GM12878 (cell line): ENCODE measurements around the gene SEC22C. TPM values are rescaled to one million over a fixed set of nuclear protein-coding genes. Genes with fewer than 3 reads are reported as not detected.

ENCODE experiments used
- CBFB ChIP-seq: IDR thresholded peaks from 2 replicates; pipeline ENCODE4 v1.6.1; 2016; ENCODE audit warnings: antibody characterized with exemption, low read depth
- CHD4 ChIP-seq: fragments of 200-600 bp; sonication (generic); IDR thresholded peaks from 2 replicates; pipeline ENCODE4 v1.6.1; 2016; ENCODE audit warnings: mild to moderate bottlenecking
- EGR1 ChIP-seq, 2 experiments: IDR thresholded peaks; 1 replicate in 1 of 2; 2 replicates in 1 of 2; pipeline ENCODE4 v1.6.1; 2011 to 2012; ENCODE audit warnings: low read depth in 2 of 2, low read length in 2 of 2, borderline replicate concordance in 1 of 2, mild to moderate bottlenecking in 1 of 2, moderate library complexity in 1 of 2
- EP300 ChIP-seq, 2 experiments: fragments of 150-350 bp in 1 of 2; IDR thresholded peaks; 2 replicates each; pipeline ENCODE4 v1.6.1; 2011 to 2012; ENCODE audit warnings: low read depth in 2 of 2, low read length in 2 of 2, borderline replicate concordance in 1 of 2, improper control_type of control experiment in 1 of 2, inconsistent platforms in 1 of 2; ENCODE audit not compliant: control insufficient read depth in 1 of 2
- EZH2 ChIP-seq: IDR thresholded peaks from 2 replicates; pipeline ENCODE4 v1.6.1; 2012; ENCODE audit warnings: low read depth, mild to moderate bottlenecking, control low read depth, inconsistent platforms, low read length, borderline replicate concordance; ENCODE audit not compliant: control insufficient read depth
- KAT2A ChIP-seq: conservative IDR thresholded peaks from 2 replicates; pipeline ENCODE4 v1.6.1; 2011; ENCODE audit warnings: low read depth, low read length; ENCODE audit not compliant: control insufficient read depth
- KDM1A ChIP-seq: fragments of 200-600 bp; sonication (generic); IDR thresholded peaks from 2 replicates; pipeline ENCODE4 v1.6.1; 2016; ENCODE audit warnings: borderline replicate concordance
- MTA2 ChIP-seq: fragments of 450-650 bp; IDR thresholded peaks from 2 replicates; pipeline ENCODE4 v1.6.1; 2016; ENCODE audit warnings: low read depth, mild to moderate bottlenecking, moderate library complexity
- MTA3 ChIP-seq: IDR thresholded peaks from 2 replicates; pipeline ENCODE4 v1.6.1; 2012; ENCODE audit warnings: low read length, inconsistent platforms, borderline replicate concordance
- NR2C1 ChIP-seq: fragments of 450-650 bp; IDR thresholded peaks from 2 replicates; pipeline ENCODE4 v1.6.1; 2017; ENCODE audit warnings: antibody characterized with exemption, mild to moderate bottlenecking, moderate library complexity
- POLR2AphosphoS5 ChIP-seq: IDR thresholded peaks from 2 replicates; pipeline ENCODE4 v1.6.1; 2011; ENCODE audit warnings: mild to moderate bottlenecking, low read length, inconsistent platforms
- POU2F2 ChIP-seq: IDR thresholded peaks from 3 replicates; pipeline ENCODE4 v1.6.1; 2011; ENCODE audit warnings: low read depth, mild to moderate bottlenecking, low read length, borderline replicate concordance
- RB1 ChIP-seq: fragments of 450-650 bp; formaldehyde crosslinking; IDR thresholded peaks from 2 replicates; pipeline ENCODE4 v1.6.1; 2017; ENCODE audit warnings: mild to moderate bottlenecking, borderline replicate concordance
- SREBF1 ChIP-seq: IDR thresholded peaks from 2 replicates; pipeline ENCODE4 v1.6.1; 2012; ENCODE audit warnings: mild to moderate bottlenecking, low read length
- SRF ChIP-seq, 2 experiments: IDR thresholded peaks; 2 replicates each; pipeline ENCODE4 v1.6.1; 2011; ENCODE audit warnings: low read depth in 2 of 2, low read length in 2 of 2, mild to moderate bottlenecking in 1 of 2, moderate library complexity in 1 of 2
- SUZ12 ChIP-seq: fragments of 200-600 bp; sonication (generic); IDR thresholded peaks from one replicate; pipeline ENCODE4 v1.6.1; 2018; ENCODE audit warnings: antibody characterized with exemption, mild to moderate bottlenecking; ENCODE audit not compliant: unreplicated experiment
- ZBTB40 ChIP-seq: fragments of 450-650 bp; IDR thresholded peaks from 2 replicates; pipeline ENCODE4 v1.6.1; 2016; ENCODE audit warnings: mild to moderate bottlenecking, moderate library complexity, borderline replicate concordance
- ZNF24 ChIP-seq: fragments of 450-650 bp; IDR thresholded peaks from 2 replicates; pipeline ENCODE4 v1.6.1; 2017; ENCODE audit warnings: antibody characterized with exemption, mild to moderate bottlenecking
- polyA plus RNA-seq, 11 experiments: library from polyadenylated mRNA; depleted of rRNA in 4 of 11; unstranded in 6 of 11; stranded (reverse) in 5 of 11; fragments of >200 nt; fragmentation: Nextera tagmentation in 4 of 11; fragmentation: Illumina TruSeq in 1 of 11; extraction: Ambion mirVana in 4 of 11; extraction: Trizol in 1 of 11; gene quantifications; 1 replicate in 1 of 11; 2 replicates in 10 of 11; pipeline versions ENCODE4 v1.2.1 to v1.2.3, GENCODE V29; 2011 to 2016; ENCODE audit warnings: inconsistent platforms in 2 of 11, missing spikeins in 2 of 11, low read depth in 1 of 11
- total RNA-seq, 4 experiments: library from RNA; depleted of rRNA in 3 of 4; stranded (reverse); fragments of >200 nt in 3 of 4; fragmentation: Illumina TruSeq in 1 of 4; extraction: Trizol in 1 of 4; gene quantifications; 2 replicates each; pipeline versions ENCODE4 v1.2.1 to v1.2.3, GENCODE V29; 2013 to 2021
- TF ChIP-seq, protein P1 (sequence below), 3 experiments: IDR thresholded peaks in 2 of 3; conservative IDR thresholded peaks in 1 of 3; 2 replicates each; pipeline ENCODE4 v1.5.1; 2011; ENCODE audit warnings: low read depth in 3 of 3, low read length in 3 of 3, mild to moderate bottlenecking in 3 of 3, control low read depth in 2 of 3, moderate library complexity in 2 of 3, inconsistent platforms in 1 of 3, mixed read lengths in 1 of 3; ENCODE audit not compliant: control insufficient read depth in 2 of 3, insufficient read depth in 1 of 3; ENCODE audit errors: extremely low read depth in 1 of 3
- TF ChIP-seq, protein P2 (sequence below): fragments of 450-650 bp; formaldehyde crosslinking; IDR thresholded peaks from 2 replicates; pipeline ENCODE4 v1.4.0; 2022; ENCODE audit warnings: mild to moderate bottlenecking, moderate library complexity

SEC22C gene
- total and polyA plus RNA-seq, 10 of the 15 experiments (the other 5 are each of a cell fraction or from before 2014, with no cell fraction given): 15.6 to 47.0 (median 39.1) TPM

DNA sequence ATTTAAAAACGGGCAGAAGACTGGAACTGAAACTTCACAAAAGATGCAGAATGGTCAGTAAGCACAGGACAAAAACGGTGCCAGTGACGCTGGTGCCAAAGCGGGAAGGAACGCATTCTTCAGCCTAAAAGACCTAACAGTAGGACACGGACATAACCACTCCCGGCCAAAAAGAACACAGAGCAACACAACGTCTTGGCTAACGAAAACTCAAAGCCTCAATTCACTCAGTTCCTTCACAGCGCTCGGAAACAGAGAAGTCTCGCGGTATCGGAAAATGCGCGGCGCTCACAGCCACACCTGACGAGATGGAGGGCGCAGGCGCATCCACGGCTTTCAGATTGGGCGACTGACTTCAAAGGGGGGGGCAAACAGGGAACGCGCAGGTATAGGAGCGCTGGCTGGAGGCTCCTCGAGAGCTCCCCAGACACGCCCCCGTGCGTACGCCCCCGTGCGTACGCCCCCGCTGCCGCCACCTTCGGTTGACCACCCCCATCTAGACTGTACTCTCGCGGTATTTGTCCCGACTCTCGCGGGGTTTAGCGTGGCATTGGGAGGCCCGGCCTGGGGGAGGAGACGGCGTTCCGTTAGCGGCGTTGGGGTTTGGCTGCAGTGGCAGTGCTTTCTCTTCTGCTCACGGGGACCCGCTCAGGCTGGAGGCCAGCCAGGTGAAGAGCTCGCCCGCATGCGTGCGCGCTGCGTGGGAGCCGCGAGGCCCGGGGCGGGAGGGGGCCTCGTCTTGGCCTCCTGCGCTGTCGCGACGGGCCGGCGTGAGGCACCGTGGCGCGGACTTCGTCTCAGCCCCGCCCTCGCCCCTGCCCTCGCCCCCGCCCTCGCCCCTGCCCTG is 18.6 kb upstream of the SEC22C start, which contains the start of gene NKTR (continued):
- peak; percentile 37; the same call in 1 of the 2 replicates for TF ChIP-seq ZBTB40
- TF ChIP-seq, protein P1, sequence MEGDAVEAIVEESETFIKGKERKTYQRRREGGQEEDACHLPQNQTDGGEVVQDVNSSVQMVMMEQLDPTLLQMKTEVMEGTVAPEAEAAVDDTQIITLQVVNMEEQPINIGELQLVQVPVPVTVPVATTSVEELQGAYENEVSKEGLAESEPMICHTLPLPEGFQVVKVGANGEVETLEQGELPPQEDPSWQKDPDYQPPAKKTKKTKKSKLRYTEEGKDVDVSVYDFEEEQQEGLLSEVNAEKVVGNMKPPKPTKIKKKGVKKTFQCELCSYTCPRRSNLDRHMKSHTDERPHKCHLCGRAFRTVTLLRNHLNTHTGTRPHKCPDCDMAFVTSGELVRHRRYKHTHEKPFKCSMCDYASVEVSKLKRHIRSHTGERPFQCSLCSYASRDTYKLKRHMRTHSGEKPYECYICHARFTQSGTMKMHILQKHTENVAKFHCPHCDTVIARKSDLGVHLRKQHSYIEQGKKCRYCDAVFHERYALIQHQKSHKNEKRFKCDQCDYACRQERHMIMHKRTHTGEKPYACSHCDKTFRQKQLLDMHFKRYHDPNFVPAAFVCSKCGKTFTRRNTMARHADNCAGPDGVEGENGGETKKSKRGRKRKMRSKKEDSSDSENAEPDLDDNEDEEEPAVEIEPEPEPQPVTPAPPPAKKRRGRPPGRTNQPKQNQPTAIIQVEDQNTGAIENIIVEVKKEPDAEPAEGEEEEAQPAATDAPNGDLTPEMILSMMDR (IDR thresholded peaks at IDR 0.05 in 2 of 3, conservative IDR thresholded peaks at IDR 0.05 in 1 of 3; ENCODE audit: control insufficient read depth in 2 of 3, extremely low read depth in 1 of 3, insufficient read depth in 1 of 3, low read depth in 3 of 3, low read length in 3 of 3): 0 out of 6 replicates have a peak, but pooled peaks of 2 of the 3 experiments have one; percentile 0 to 1
- TF ChIP-seq SUZ12: no peak
- TF ChIP-seq CBFB: peak; percentile 95
- no peak for TF ChIP-seq CHD4
- no peak for TF ChIP-seq KDM1A
- TF ChIP-seq EGR1 (IDR thresholded peaks at IDR 0.05; ENCODE audit: borderline replicate concordance in 1 of 2, low read depth in 2 of 2, low read length in 2 of 2): peak; percentile 99 to 100
- no peak for TF ChIP-seq EZH2
- TF ChIP-seq RB1: no peak; the same call in none of the 2 replicates
- no peak for TF ChIP-seq ZNF24
- no peak for TF ChIP-seq SREBF1
- TF ChIP-seq KAT2A: no peak
- TF ChIP-seq MTA3: no peak
- no peak for TF ChIP-seq EP300 (IDR thresholded peaks at IDR 0.05; ENCODE audit: borderline replicate concordance in 1 of 2, control insufficient read depth in 1 of 2, low read depth in 2 of 2, low read length in 2 of 2)
- TF ChIP-seq MTA2: peak; percentile 30; the same call in 1 of the 2 replicates
- no peak for TF ChIP-seq NR2C1
- TF ChIP-seq SRF (IDR thresholded peaks at IDR 0.05; ENCODE audit: low read depth in 2 of 2, low read length in 2 of 2): no peak
- peak; percentile 97 for TF ChIP-seq POLR2AphosphoS5
- TF ChIP-seq POU2F2: peak; percentile 42
- TF ChIP-seq, protein P2, sequence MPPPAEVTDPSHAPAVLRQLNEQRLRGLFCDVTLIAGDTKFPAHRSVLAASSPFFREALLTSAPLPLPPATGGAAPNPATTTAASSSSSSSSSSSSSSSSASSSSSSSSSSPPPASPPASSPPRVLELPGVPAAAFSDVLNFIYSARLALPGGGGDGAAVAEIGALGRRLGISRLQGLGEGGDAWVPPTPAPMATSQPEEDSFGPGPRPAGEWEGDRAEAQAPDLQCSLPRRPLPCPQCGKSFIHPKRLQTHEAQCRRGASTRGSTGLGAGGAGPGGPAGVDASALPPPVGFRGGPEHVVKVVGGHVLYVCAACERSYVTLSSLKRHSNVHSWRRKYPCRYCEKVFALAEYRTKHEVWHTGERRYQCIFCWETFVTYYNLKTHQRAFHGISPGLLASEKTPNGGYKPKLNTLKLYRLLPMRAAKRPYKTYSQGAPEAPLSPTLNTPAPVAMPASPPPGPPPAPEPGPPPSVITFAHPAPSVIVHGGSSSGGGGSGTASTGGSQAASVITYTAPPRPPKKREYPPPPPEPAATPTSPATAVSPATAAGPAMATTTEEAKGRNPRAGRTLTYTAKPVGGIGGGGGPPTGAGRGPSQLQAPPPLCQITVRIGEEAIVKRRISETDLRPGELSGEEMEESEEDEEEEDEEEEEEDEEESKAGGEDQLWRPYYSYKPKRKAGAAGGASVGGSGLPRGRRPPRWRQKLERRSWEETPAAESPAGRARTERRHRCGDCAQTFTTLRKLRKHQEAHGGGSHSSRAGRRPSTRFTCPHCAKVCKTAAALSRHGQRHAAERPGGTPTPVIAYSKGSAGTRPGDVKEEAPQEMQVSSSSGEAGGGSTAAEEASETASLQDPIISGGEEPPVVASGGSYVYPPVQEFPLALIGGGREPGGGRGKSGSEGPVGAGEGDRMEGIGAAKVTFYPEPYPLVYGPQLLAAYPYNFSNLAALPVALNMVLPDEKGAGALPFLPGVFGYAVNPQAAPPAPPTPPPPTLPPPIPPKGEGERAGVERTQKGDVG (CRISPR knock-in tag): no peak
